GM12878 (cell line): Measurements from ENCODE around the gene CIDEC. TPM values are rescaled to one million over a fixed set of nuclear protein-coding genes. Genes with fewer than 3 reads are reported as not detected.

Experiments
- ATAC-seq: fragments of 200-7000 bp; cut with Tn5 transposase; 3 replicates; pipeline ENCODE4 v1.9.1; 2020; ENCODE audit warnings: mild to moderate bottlenecking, moderate library complexity
- BruUV-seq: library from RNA; stranded (reverse); fragments of 400-500 nt; replicated peaks from 2 replicates; lab custom pipeline; 2021; lab: Mats Ljungman, UMichigan
- CTCF ChIA-PET: fragments of 300-600 bp; sonication (Branson Sonifier 250); formaldehyde crosslinking; extraction: SDS; loops from one replicate; lab custom pipeline; 2021; ENCODE audit warnings: inconsistent platforms; lab: Yijun Ruan, JAX
- POLR2A ChIA-PET: fragments of 350-600 bp; formaldehyde crosslinking; extraction: SDS; loops from one replicate; lab custom pipeline; 2021; ENCODE audit warnings: inconsistent platforms; lab: Charles Lee
- RAD21 ChIA-PET: fragments of 300-600 bp; sonication (Branson Sonifier 250); formaldehyde crosslinking; loops from one replicate; lab custom pipeline; 2023; ENCODE audit warnings: antibody characterized with exemption; ENCODE audit not compliant: unreplicated experiment; lab: Charles Lee
- SMC1A ChIA-PET: fragments of 300-600 bp; sonication (Branson Sonifier 250); formaldehyde crosslinking; loops from one replicate; lab custom pipeline; 2023; ENCODE audit not compliant: unreplicated experiment, uncharacterized antibody; lab: Charles Lee
- DNase-seq: peaks from one replicate; pipeline ENCODE4 v3.0.0-alpha.2; 2011; ENCODE audit warnings: low read depth, low spot score
- FAIRE-seq: peaks from 3 replicates; lab custom pipeline; 2011; peaks lifted over from hg19 to GRCh38; lab: Jason Lieb, UNC
- H2AFZ ChIP-seq: 2 replicates; pipeline ENCODE4 v1.6.0; 2011; ENCODE audit warnings: low read depth, low read length, control low read depth; ENCODE audit not compliant: control insufficient read depth
- H3K27ac ChIP-seq: 2 replicates; pipeline ENCODE4 v1.5.1; 2011; ENCODE audit warnings: control low read depth; ENCODE audit not compliant: control insufficient read depth, insufficient read depth
- H3K27me3 ChIP-seq, 2 experiments: replicated peaks in 1 of 2; 2 replicates each; pipeline versions ENCODE4 v1.6.0 to v1.6.1; 2011; ENCODE audit warnings: low read length in 1 of 2; ENCODE audit not compliant: control insufficient read depth in 2 of 2, insufficient read depth in 2 of 2
- H3K36me3 ChIP-seq, 2 experiments: 2 replicates each; pipeline ENCODE4 v1.5.1; 2011; ENCODE audit warnings: low read length in 1 of 2; ENCODE audit not compliant: control insufficient read depth in 2 of 2, insufficient read depth in 2 of 2
- H3K4me1 ChIP-seq: 2 replicates; pipeline ENCODE4 v1.6.1; 2011; ENCODE audit warnings: mild to moderate bottlenecking, low read length, moderate library complexity, mixed read lengths; ENCODE audit not compliant: control insufficient read depth, insufficient read depth
- H3K4me2 ChIP-seq: 2 replicates; pipeline ENCODE4 v1.6.0; 2011; ENCODE audit warnings: control low read depth; ENCODE audit not compliant: control insufficient read depth, insufficient read depth
- H3K4me3 ChIP-seq: fragments of 200-600 bp; sonication (generic); 2 replicates; pipeline ENCODE4 v1.5.1; 2016
- H3K79me2 ChIP-seq: 2 replicates; pipeline ENCODE4 v1.6.0; 2011; ENCODE audit warnings: low read length; ENCODE audit not compliant: control insufficient read depth, insufficient read depth
- H3K9ac ChIP-seq: 2 replicates; pipeline ENCODE4 v1.8.0; 2011; ENCODE audit warnings: low read length, control low read depth, mixed read lengths; ENCODE audit not compliant: control insufficient read depth, insufficient read depth
- H3K9me3 ChIP-seq: replicated peaks from 3 replicates; pipeline ENCODE4 v1.5.1; 2011; ENCODE audit warnings: mild to moderate bottlenecking, low read length; ENCODE audit not compliant: control insufficient read depth, insufficient read depth
- H4K20me1 ChIP-seq: 2 replicates; pipeline ENCODE4 v1.6.0; 2011; ENCODE audit not compliant: control insufficient read depth, insufficient read depth
- HDGF ChIP-seq: fragments of 450-650 bp; IDR thresholded peaks from 2 replicates; pipeline ENCODE4 v1.6.1; 2016; ENCODE audit warnings: antibody characterized with exemption
- MXI1 ChIP-seq: fragments of 150-350 bp; IDR thresholded peaks from 2 replicates; pipeline ENCODE4 v1.6.1; 2011; ENCODE audit warnings: low read depth, mild to moderate bottlenecking, inconsistent platforms, low read length, improper control_type of control experiment
- PBX3 ChIP-seq: IDR thresholded peaks from 2 replicates; pipeline ENCODE4 v1.6.1; 2011; ENCODE audit warnings: mild to moderate bottlenecking, low read depth, low read length, moderate library complexity; ENCODE audit not compliant: insufficient replicate concordance
- PML ChIP-seq: IDR thresholded peaks from 2 replicates; pipeline ENCODE4 v1.6.1; 2012; ENCODE audit warnings: low read length, inconsistent platforms
- RAD21 ChIP-seq: IDR thresholded peaks from 2 replicates; pipeline ENCODE4 v1.6.1; 2011; ENCODE audit warnings: mild to moderate bottlenecking, low read depth, low read length, moderate library complexity; ENCODE audit not compliant: insufficient read depth
- SUPT20H ChIP-seq: IDR thresholded peaks from 2 replicates; pipeline ENCODE4 v1.6.1; 2011; ENCODE audit warnings: low read depth, mild to moderate bottlenecking, low read length, moderate library complexity, borderline replicate concordance; ENCODE audit not compliant: control insufficient read depth
- TCF3 ChIP-seq: IDR thresholded peaks from 2 replicates; pipeline ENCODE4 v1.6.1; 2012; ENCODE audit warnings: low read depth, mild to moderate bottlenecking, low read length, borderline replicate concordance; ENCODE audit not compliant: insufficient read depth
- YBX1 ChIP-seq: fragments of 450-650 bp; IDR thresholded peaks from 2 replicates; pipeline ENCODE4 v1.6.1; 2016; ENCODE audit warnings: antibody characterized with exemption
- ZNF24 ChIP-seq: fragments of 450-650 bp; IDR thresholded peaks from 2 replicates; pipeline ENCODE4 v1.6.1; 2017; ENCODE audit warnings: antibody characterized with exemption, mild to moderate bottlenecking
- ZNF384 ChIP-seq: IDR thresholded peaks from 2 replicates; pipeline ENCODE4 v1.6.1; 2012; ENCODE audit warnings: low read depth, mild to moderate bottlenecking, low read length, improper control_type of control experiment, borderline replicate concordance
- WGBS: methylation state at CpG from one replicate; pipeline ENCODE4 v1.1.6; 2016; ENCODE audit warnings: low lambda C conversion rate; ENCODE audit not compliant: insufficient replicate concordance, insufficient coverage; ENCODE audit errors: missing lambda C conversion rate; 5-methylcytosine and 5-hydroxymethylcytosine counted together
- in situ Hi-C: fragments of 300-500 bp; cut with MboI; formaldehyde crosslinking; loops from 9 replicates; pipeline ENCODE4 v1.14.3; 2018; ENCODE audit warnings: mixed read lengths
- intact Hi-C: fragments of 100-400 bp; cut with micrococcal nuclease; formaldehyde crosslinking; loops from one replicate; pipeline ENCODE4 v1.14.2; 2022; ENCODE audit not compliant: unreplicated experiment
- polyA plus RNA-seq, 11 experiments: library from polyadenylated mRNA; depleted of rRNA in 4 of 11; unstranded in 6 of 11; stranded (reverse) in 5 of 11; fragments of >200 nt; fragmentation: Nextera tagmentation in 4 of 11; fragmentation: Illumina TruSeq in 1 of 11; extraction: Ambion mirVana in 4 of 11; extraction: Trizol in 1 of 11; gene quantifications; 1 replicate in 1 of 11; 2 replicates in 10 of 11; pipeline versions ENCODE4 v1.2.1 to v1.2.3, GENCODE V29; 2011 to 2016; ENCODE audit warnings: inconsistent platforms in 2 of 11, missing spikeins in 2 of 11, low read depth in 1 of 11
- total RNA-seq, 4 experiments: library from RNA; depleted of rRNA in 3 of 4; stranded (reverse); fragments of >200 nt in 3 of 4; fragmentation: Illumina TruSeq in 1 of 4; extraction: Trizol in 1 of 4; gene quantifications; 2 replicates each; pipeline versions ENCODE4 v1.2.1 to v1.2.3, GENCODE V29; 2013 to 2021
- TF ChIP-seq, protein P1 (sequence below): IDR thresholded peaks from 2 replicates; pipeline ENCODE4 v1.6.1; 2012; ENCODE audit warnings: improper control_type of control experiment, low read depth, low read length; ENCODE audit not compliant: insufficient replicate concordance

The CIDEC gene
- total and polyA plus RNA-seq, 10 of the 15 experiments (the other 5 are each of a cell fraction or from before 2014, with no cell fraction given), result 0.10 to 0.49 TPM; not detected in 8

- Histone ChIP-seq H3K4me1 (peaks cover 16% of the 10 kb centered on the region), H3K4me3 (no peak overlapping the region), H3K79me2 (no peaks in the 10 kb centered on the region), H4K20me1 (no peaks in the 10 kb centered on the region), H2AFZ (no peak overlapping the region), H3K9me3 (no peaks in the 10 kb centered on the region), H3K36me3 (no peaks in the 10 kb centered on the region), H3K27me3 (no peaks in the 10 kb centered on the region), H3K27ac (no peak overlapping the region), H3K4me2 (no peak overlapping the region), H3K9ac (no peak overlapping the region)
- 43% methylated on average over 5 of the region's 5 CpGs for WGBS
- POLR2A ChIA-PET, result no interaction called here
- in situ Hi-C loops, result no loop called here
- intact Hi-C loops, result no loop called here
- RAD21 ChIA-PET, result no interaction called here
- no peak for FAIRE-seq
- BruUV-seq, result no TSS peak
- CTCF ChIA-PET, result no interaction called here
- TF ChIP-seq MXI1 (no peak), RAD21 (no peak), ZNF24 (no peak)
- SMC1A ChIA-PET, result interaction anchor here (2.3 kb wide), 1 partner anchor 16 kb away, joined by 5 read pairs; the partner anchor contains the start of gene JAGN1
- ATAC-seq, result no peak
- no peak for DNase-seq
These were observed 26.4 kb upstream of the CIDEC start for GRCh38 chr3:9906480-9906879.

DNA sequence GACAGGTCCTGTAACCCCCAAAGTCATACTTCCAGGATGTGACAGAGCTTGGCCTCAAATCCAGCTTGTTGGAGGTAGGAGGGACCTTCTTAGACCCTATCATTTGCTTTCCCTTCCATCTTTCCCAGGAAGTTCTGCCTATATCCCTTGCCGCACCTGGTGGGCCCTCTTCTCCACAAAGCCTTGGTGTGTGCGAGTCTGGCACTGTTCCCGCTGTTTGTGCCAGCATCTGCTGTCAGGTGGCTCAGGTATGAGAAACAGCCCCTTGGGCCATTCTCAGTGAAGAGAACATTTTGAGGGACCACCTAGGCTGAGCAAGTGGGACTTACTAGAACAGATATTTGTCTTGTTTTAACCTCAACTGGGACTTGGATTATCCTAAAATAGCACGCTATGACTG lies 23.9 kb upstream of the CIDEC start:
- no peak overlapping the region for H3K4me2 ChIP-seq
- H2AFZ ChIP-seq, result no peak overlapping the region
- in situ Hi-C loops, result no loop called here
- RAD21 ChIA-PET, result no interaction called here
- SMC1A ChIA-PET, result no interaction called here
- intact Hi-C loops, result no loop called here
- H3K9ac ChIP-seq, result no peak overlapping the region
- no peaks in the 10 kb centered on the region for H3K36me3 ChIP-seq
- CTCF ChIA-PET, result interaction anchor here (0.9 kb wide), 1 partner anchor 28 kb away, joined by 3 read pairs; no protein-coding TSS in a partner anchor
- BruUV-seq, result no TSS peak
- no peak overlapping the region for H3K27ac ChIP-seq
- peaks cover 8% of the 10 kb centered on the region for H3K4me1 ChIP-seq
- ATAC-seq (no peak), DNase-seq (no peak), FAIRE-seq (no peak)
- no peaks in the 10 kb centered on the region for H3K79me2 ChIP-seq
- WGBS, result 84% methylated on average over 4 of the region's 4 CpGs
- POLR2A ChIA-PET, result no interaction called here
- H3K4me3 ChIP-seq, result no peak overlapping the region
- no peaks in the 10 kb centered on the region for H3K27me3 ChIP-seq
- H4K20me1 ChIP-seq, result no peaks in the 10 kb centered on the region
- H3K9me3 ChIP-seq, result no peaks in the 10 kb centered on the region
- TF ChIP-seq PBX3 (no peak), TCF3 (no peak), ZNF384 (no peak), SUPT20H (no peak), PML (no peak), YBX1 (no peak), HDGF (no peak)
- TF ChIP-seq, protein P1, sequence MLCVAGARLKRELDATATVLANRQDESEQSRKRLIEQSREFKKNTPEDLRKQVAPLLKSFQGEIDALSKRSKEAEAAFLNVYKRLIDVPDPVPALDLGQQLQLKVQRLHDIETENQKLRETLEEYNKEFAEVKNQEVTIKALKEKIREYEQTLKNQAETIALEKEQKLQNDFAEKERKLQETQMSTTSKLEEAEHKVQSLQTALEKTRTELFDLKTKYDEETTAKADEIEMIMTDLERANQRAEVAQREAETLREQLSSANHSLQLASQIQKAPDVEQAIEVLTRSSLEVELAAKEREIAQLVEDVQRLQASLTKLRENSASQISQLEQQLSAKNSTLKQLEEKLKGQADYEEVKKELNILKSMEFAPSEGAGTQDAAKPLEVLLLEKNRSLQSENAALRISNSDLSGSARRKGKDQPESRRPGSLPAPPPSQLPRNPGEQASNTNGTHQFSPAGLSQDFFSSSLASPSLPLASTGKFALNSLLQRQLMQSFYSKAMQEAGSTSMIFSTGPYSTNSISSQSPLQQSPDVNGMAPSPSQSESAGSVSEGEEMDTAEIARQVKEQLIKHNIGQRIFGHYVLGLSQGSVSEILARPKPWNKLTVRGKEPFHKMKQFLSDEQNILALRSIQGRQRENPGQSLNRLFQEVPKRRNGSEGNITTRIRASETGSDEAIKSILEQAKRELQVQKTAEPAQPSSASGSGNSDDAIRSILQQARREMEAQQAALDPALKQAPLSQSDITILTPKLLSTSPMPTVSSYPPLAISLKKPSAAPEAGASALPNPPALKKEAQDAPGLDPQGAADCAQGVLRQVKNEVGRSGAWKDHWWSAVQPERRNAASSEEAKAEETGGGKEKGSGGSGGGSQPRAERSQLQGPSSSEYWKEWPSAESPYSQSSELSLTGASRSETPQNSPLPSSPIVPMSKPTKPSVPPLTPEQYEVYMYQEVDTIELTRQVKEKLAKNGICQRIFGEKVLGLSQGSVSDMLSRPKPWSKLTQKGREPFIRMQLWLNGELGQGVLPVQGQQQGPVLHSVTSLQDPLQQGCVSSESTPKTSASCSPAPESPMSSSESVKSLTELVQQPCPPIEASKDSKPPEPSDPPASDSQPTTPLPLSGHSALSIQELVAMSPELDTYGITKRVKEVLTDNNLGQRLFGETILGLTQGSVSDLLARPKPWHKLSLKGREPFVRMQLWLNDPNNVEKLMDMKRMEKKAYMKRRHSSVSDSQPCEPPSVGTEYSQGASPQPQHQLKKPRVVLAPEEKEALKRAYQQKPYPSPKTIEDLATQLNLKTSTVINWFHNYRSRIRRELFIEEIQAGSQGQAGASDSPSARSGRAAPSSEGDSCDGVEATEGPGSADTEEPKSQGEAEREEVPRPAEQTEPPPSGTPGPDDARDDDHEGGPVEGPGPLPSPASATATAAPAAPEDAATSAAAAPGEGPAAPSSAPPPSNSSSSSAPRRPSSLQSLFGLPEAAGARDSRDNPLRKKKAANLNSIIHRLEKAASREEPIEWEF, result no peak
